NCI-H69 (cell line): Measurements from ENCODE around the gene GFOD1.

ENCODE experiments used
- DNase-seq: peaks from one replicate; lab custom pipeline; 2025; lab: John Stamatoyannopoulos, UW

GFOD1 gene

GRCh38 chr6:13425270-13425873 is 62.0 kb downstream of the GFOD1 start:
- no peak for DNase-seq

GRCh38 chr6:13423252-13423651 is 64.1 kb downstream of the GFOD1 start:
- DNase-seq = no peak

GRCh38 chr6:13422681-13423221 is 64.6 kb downstream of the GFOD1 start:
- DNase-seq = peak; percentile 53

GRCh38 chr6:13421425-13422059 is 65.9 kb downstream of the GFOD1 start:
- no peak for DNase-seq

GRCh38 chr6:13420269-13420668 is 67.1 kb downstream of the GFOD1 start:
- no peak for DNase-seq

- no peak for DNase-seq
Observed at GRCh38 chr6:13419422-13420195, 67.8 kb downstream of the GFOD1 start.

- DNase-seq = no peak
Observed at GRCh38 chr6:13418844-13419243, 68.6 kb downstream of the GFOD1 start.

- no peak for DNase-seq
Observed at GRCh38 chr6:13417954-13418353, 69.4 kb downstream of the GFOD1 start.

GRCh38 chr6:13417431-13417830 is 70.0 kb downstream of the GFOD1 start:
- DNase-seq = no peak

GRCh38 chr6:13415283-13415682 is 72.1 kb downstream of the GFOD1 start:
- DNase-seq = no peak

GRCh38 chr6:13413900-13414555 is 73.4 kb downstream of the GFOD1 start:
- DNase-seq = no peak

- no peak for DNase-seq
Observed at GRCh38 chr6:13413466-13413862, 73.9 kb downstream of the GFOD1 start.

GRCh38 chr6:13412639-13413465 is 74.5 kb downstream of the GFOD1 start:
- DNase-seq = peak; percentile 62

GRCh38 chr6:13412211-13412610 is 75.2 kb downstream of the GFOD1 start:
- no peak for DNase-seq

- DNase-seq = peak; percentile 26
Observed at GRCh38 chr6:13411484-13411883, 75.9 kb downstream of the GFOD1 start.

GRCh38 chr6:13409991-13410390 is 77.4 kb downstream of the GFOD1 start:
- DNase-seq = no peak

- no peak for DNase-seq
Observed at GRCh38 chr6:13407709-13408695, 79.4 kb downstream of the GFOD1 start.

- DNase-seq = no peak
Observed at GRCh38 chr6:13407368-13407708, 80.1 kb downstream of the GFOD1 start.

GRCh38 chr6:13406781-13407180 is 80.6 kb downstream of the GFOD1 start:
- DNase-seq = peak; percentile 22

GRCh38 chr6:13405961-13406477 is 81.4 kb downstream of the GFOD1 start:
- peak; percentile 30 for DNase-seq
